HepG2 (cell line): ENCODE results near the gene PNKP. TPM values are rescaled to one million over a fixed set of nuclear protein-coding genes. Genes with fewer than 3 reads are reported as not detected.

Source experiments
- CBFB ChIP-seq: sonication (generic); formaldehyde crosslinking; IDR thresholded peaks from 2 replicates; pipeline ENCODE4 v1.4.0; 2020; ENCODE audit warnings: missing genetic modification reagents
- GFI1 ChIP-seq: sonication (generic); formaldehyde crosslinking; IDR thresholded peaks from 2 replicates; pipeline ENCODE4 v1.5.0; 2020; ENCODE audit warnings: missing genetic modification reagents, mild to moderate bottlenecking, borderline replicate concordance
- KLF13 ChIP-seq: sonication (generic); formaldehyde crosslinking; IDR thresholded peaks from 2 replicates; pipeline ENCODE4 v1.4.0; 2020; ENCODE audit warnings: mild to moderate bottlenecking, missing genetic modification reagents
- NFRKB ChIP-seq: fragments of 450-650 bp; IDR thresholded peaks from 2 replicates; pipeline ENCODE4 v1.6.1; 2017
- RARA ChIP-seq: IDR thresholded peaks from 2 replicates; pipeline ENCODE4 v1.6.1; 2016; ENCODE audit warnings: missing genetic modification reagents, missing compliant biosample characterization
- RXRA ChIP-seq: sonication (generic); formaldehyde crosslinking; IDR thresholded peaks from 2 replicates; pipeline ENCODE4 v1.5.1; 2020; ENCODE audit warnings: missing genetic modification reagents
- ZNF572 ChIP-seq: sonication (generic); formaldehyde crosslinking; IDR thresholded peaks from 2 replicates; pipeline ENCODE4 v1.5.1; 2020; ENCODE audit warnings: mild to moderate bottlenecking, missing genetic modification reagents
- ZNF747 ChIP-seq: sonication (generic); formaldehyde crosslinking; IDR thresholded peaks from 2 replicates; pipeline ENCODE4 v1.8.1; 2023; ENCODE audit warnings: missing genetic modification reagents, mild to moderate bottlenecking, borderline replicate concordance
- polyA plus RNA-seq, 8 experiments: library from polyadenylated mRNA; depleted of rRNA in 3 of 8; stranded (reverse) in 7 of 8; unstranded in 1 of 8; fragments of >200 nt; fragmentation: Illumina TruSeq in 4 of 8; extraction: Trizol in 4 of 8; gene quantifications; 2 replicates each; pipeline versions ENCODE4 v1.2.1 to v1.2.3, GENCODE V29; 2011 to 2016; ENCODE audit warnings: low read depth in 4 of 8, missing spikeins in 1 of 8, mixed read lengths in 1 of 8; ENCODE audit not compliant: insufficient read depth in 1 of 8
- total RNA-seq, 5 experiments: library from RNA; depleted of rRNA; stranded (reverse); fragments of >200 nt; fragmentation: Illumina TruSeq; extraction: Trizol; gene quantifications; 2 replicates each; pipeline ENCODE4 v1.2.3, GENCODE V29; 2016; ENCODE audit warnings: low read depth in 1 of 5
- TF ChIP-seq, protein P1 (sequence below): sonication (generic); formaldehyde crosslinking; IDR thresholded peaks from 2 replicates; pipeline ENCODE4 v1.5.1; 2020; ENCODE audit warnings: mild to moderate bottlenecking, missing genetic modification reagents, borderline replicate concordance
- TF ChIP-seq, protein P2 (sequence below): sonication (generic); formaldehyde crosslinking; IDR thresholded peaks from 2 replicates; pipeline ENCODE4 v1.8.1; 2023; ENCODE audit warnings: mild to moderate bottlenecking, inconsistent platforms, moderate library complexity, missing genetic modification reagents, borderline replicate concordance
- TF ChIP-seq, protein P3 (sequence below): sonication (generic); formaldehyde crosslinking; IDR thresholded peaks from 2 replicates; pipeline ENCODE4 v1.8.1; 2022; ENCODE audit warnings: mild to moderate bottlenecking, missing genetic modification reagents

The PNKP gene
- total and polyA plus RNA-seq, 2 of the 13 experiments (the other 11 are each of a cell fraction or from before 2014, with no cell fraction given): 12.7 to 27.1 TPM

DNA sequence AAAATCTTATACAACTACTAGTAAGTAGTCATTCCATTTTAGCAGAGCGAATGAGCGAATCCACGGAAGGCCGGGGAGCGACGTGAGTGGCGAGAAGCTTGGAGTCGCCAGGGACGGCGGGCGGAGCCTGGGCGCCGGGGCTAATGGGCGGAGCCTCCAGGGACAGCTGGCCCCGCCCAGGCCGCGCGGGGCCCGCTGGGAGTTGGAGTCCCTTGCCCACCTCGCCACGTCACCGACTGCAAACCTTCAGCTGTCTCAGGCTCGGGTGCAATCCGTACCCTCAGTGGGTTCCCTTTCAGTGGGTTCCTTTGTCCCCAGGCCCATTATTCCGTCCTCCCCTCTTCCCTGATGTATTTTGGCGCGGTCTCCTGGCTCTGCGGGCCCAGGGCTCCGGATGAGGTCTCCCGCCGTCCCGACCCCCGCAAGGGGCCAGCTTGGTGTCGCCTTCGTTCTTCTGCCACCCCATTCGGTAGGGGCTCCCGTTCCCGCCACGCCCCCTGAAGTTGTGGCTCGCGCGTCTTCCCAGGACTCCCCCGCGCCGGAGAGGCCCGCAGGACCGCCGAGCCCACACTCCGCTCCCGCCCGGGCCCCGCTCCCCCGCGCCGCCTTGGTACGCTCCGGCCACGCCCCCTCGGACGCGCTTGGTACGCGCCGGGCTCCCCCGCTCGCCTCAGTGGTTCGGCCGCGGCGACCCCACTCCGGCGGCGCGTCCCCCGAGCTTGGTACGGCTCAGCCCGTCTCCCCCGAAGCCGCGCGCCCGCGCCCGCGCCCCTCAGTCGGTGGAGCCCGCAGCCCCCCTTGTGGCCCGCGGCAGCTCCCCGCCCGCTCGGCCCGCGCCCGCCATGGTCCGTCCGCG is 16.7 kb downstream of the PNKP start, which contains the start of gene PTOV1 (continued):
- TF ChIP-seq, protein P1, sequence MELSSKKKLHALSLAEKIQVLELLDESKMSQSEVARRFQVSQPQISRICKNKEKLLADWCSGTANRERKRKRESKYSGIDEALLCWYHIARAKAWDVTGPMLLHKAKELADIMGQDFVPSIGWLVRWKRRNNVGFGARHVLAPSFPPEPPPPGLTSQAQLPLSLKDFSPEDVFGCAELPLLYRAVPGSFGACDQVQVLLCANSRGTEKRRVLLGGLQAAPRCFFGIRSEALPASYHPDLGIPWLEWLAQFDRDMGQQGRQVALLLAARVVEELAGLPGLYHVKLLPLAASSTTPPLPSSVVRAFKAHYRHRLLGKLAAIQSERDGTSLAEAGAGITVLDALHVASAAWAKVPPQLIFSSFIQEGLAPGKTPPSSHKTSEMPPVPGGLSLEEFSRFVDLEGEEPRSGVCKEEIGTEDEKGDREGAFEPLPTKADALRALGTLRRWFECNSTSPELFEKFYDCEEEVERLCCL: no peak
- TF ChIP-seq RXRA (CRISPR knock-in tag) (peak; percentile 54; the same call in 1 of the 2 replicates), CBFB (CRISPR knock-in tag) (peak; percentile 59; the same call in 1 of the 2 replicates), ZNF747 (CRISPR knock-in tag) (peak; percentile 64; the same call in 1 of the 2 replicates), GFI1 (CRISPR knock-in tag) (peak; percentile 42; the same call in 1 of the 2 replicates), RARA (CRISPR knock-in tag) (peak; percentile 25), KLF13 (CRISPR knock-in tag) (no peak; the same call in 1 of the 2 replicates), ZNF572 (no peak), NFRKB (no peak)
- TF ChIP-seq, protein P2, sequence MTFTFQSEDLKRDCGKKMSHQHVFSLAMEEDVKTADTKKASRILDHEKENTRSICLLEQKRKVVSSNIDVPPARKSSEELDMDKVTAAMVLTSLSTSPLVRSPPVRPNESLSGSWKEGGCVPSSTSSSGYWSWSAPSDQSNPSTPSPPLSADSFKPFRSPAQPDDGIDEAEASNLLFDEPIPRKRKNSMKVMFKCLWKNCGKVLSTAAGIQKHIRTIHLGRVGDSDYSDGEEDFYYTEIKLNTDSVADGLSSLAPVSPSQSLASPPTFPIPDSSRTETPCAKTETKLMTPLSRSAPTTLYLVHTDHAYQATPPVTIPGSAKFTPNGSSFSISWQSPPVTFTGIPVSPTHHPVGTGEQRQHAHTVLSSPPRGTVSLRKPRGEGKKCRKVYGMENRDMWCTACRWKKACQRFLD (CRISPR knock-in tag): no peak
- TF ChIP-seq, protein P3, sequence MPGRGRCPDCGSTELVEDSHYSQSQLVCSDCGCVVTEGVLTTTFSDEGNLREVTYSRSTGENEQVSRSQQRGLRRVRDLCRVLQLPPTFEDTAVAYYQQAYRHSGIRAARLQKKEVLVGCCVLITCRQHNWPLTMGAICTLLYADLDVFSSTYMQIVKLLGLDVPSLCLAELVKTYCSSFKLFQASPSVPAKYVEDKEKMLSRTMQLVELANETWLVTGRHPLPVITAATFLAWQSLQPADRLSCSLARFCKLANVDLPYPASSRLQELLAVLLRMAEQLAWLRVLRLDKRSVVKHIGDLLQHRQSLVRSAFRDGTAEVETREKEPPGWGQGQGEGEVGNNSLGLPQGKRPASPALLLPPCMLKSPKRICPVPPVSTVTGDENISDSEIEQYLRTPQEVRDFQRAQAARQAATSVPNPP (CRISPR knock-in tag): no peak
